ENCODE results near the gene COPRS. TPM values are rescaled to one million over a fixed set of nuclear protein-coding genes. Genes with fewer than 3 reads are reported as not detected.
"Not testable (repeated sequence)": the region's sequence is repeated elsewhere in the genome, so short reads cannot be mapped to it uniquely, and the experiment has no call there.

The COPRS gene
- total RNA-seq, 4 donors from 2014 or later = 31.6 to 52.1 (median 47.4) TPM

- no peak overlapping the region for H3K4me3 ChIP-seq
- H3K9me3 ChIP-seq = no peaks in the 10 kb centered on the region
- H3K36me3 ChIP-seq = no peaks in the 10 kb centered on the region
- H3K4me1 ChIP-seq = peaks cover 10% of the 10 kb centered on the region
- no peak for DNase-seq (ENCODE audit: low spot score in 2 of 2)
- no peak overlapping the region for H3K27ac ChIP-seq
- 43% methylated on average over 3 of the region's 3 CpGs for WGBS
- TF ChIP-seq EP300 (IDR thresholded peaks at IDR 0.05) (no peak), CTCF (IDR thresholded peaks at IDR 0.05) (no peak), POLR2AphosphoS5 (IDR thresholded peaks at IDR 0.05) (no peak), POLR2A (IDR thresholded peaks at IDR 0.05) (no peak)
- H3K27me3 ChIP-seq = no peaks in the 10 kb centered on the region
These were observed 36.0 kb downstream of the COPRS start for GRCh38 chr17:31823014-31823413.

GRCh38 chr17:31820691-31821435, 38.2 kb downstream of the COPRS start:
- Histone ChIP-seq H3K4me1 (peaks cover 4% of the 10 kb centered on the region), H3K9me3 (no peaks in the 10 kb centered on the region), H3K27me3 (no peaks in the 10 kb centered on the region), H3K4me3 (no peak overlapping the region), H3K36me3 (no peaks in the 10 kb centered on the region), H3K27ac (no peak overlapping the region)
- no peak for TF ChIP-seq EP300 (IDR thresholded peaks at IDR 0.05)
- WGBS = 80% methylated on average over 5 of the region's 5 CpGs
- no peak for DNase-seq (ENCODE audit: low spot score in 2 of 2)

- Histone ChIP-seq H3K9me3 (no peaks in the 10 kb centered on the region), H3K4me3 (no peak overlapping the region), H3K4me1 (no peaks in the 10 kb centered on the region), H3K27ac (no peak overlapping the region), H3K27me3 (no peaks in the 10 kb centered on the region), H3K36me3 (no peaks in the 10 kb centered on the region)
- no peak for DNase-seq (ENCODE audit: low spot score in 2 of 2)
- WGBS = 89% methylated on average over 5 of the region's 5 CpGs
- TF ChIP-seq POLR2AphosphoS5 (IDR thresholded peaks at IDR 0.05) (no peak), EP300 (IDR thresholded peaks at IDR 0.05) (no peak), POLR2A (IDR thresholded peaks at IDR 0.05) (no peak), CTCF (IDR thresholded peaks at IDR 0.05) (no peak)
These were observed 39.5 kb downstream of the COPRS start for GRCh38 chr17:31819578-31819977.

GRCh38 chr17:31818863-31819262, 40.2 kb downstream of the COPRS start:
- WGBS = 93% methylated on average over 7 of the region's 7 CpGs
- H3K4me1 ChIP-seq; H3K9me3 ChIP-seq; H3K4me3 ChIP-seq; H3K27me3 ChIP-seq; H3K27ac ChIP-seq; H3K36me3 ChIP-seq; DNase-seq (ENCODE audit: low spot score in 2 of 2): not testable (repeated sequence)

- Histone ChIP-seq H3K27ac (no peak overlapping the region), H3K9me3 (no peaks in the 10 kb centered on the region), H3K27me3 (no peaks in the 10 kb centered on the region), H3K36me3 (no peaks in the 10 kb centered on the region), H3K4me3 (no peak overlapping the region), H3K4me1 (peaks cover 5% of the 10 kb centered on the region)
- WGBS = 66% methylated on average over 5 of the region's 5 CpGs
- TF ChIP-seq POLR2A (IDR thresholded peaks at IDR 0.05) = no peak
- no peak for TF ChIP-seq EP300 (IDR thresholded peaks at IDR 0.05)
- TF ChIP-seq CTCF (IDR thresholded peaks at IDR 0.05) = no peak
- TF ChIP-seq POLR2AphosphoS5 (IDR thresholded peaks at IDR 0.05) = no peak
- no peak for DNase-seq (ENCODE audit: low spot score in 2 of 2)
These were observed 43.8 kb downstream of the COPRS start for GRCh38 chr17:31815212-31815730.

DNA sequence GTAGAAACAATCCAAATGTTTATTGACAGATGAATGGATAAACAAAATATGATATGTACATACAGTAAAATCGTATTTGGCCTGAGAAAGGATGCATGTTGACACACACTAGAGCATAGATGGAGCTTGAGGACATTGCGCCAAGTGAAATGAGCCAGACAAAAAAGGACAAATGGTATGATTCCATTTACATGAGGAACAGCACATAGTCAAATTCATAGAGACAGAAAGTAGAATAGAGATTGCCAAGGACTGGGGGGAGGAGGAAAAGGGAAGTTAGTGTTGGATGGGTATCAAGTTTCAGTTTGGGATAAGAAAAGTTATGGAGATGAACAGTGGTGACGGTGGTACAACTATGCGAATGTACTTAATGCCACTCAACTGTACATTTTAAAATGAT, 47.9 kb downstream of the COPRS start:
- 53% methylated on average over 4 of the region's 4 CpGs for WGBS

DNA sequence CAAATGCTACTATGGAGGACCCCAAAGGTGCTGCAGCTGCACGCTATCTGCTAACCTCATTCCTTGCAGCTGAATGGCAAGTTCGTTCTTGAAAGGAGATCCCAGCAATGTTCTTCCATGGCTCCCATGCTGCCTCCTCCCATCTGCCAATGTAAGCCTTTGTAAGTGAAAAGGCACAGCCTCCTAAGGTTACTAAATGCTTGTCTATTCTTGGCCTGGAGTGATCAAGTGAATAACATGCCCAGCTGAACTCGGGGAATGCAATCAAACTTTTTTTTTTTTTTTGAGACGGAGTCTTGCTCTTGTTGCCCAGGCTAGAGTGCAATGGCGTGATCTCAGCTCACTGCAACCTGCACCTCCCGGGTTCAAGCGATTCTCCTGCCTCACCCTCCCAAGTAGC, 49.2 kb downstream of the COPRS start:
- H3K4me1 ChIP-seq; H3K27ac ChIP-seq; H3K4me3 ChIP-seq; H3K9me3 ChIP-seq; DNase-seq (ENCODE audit: low spot score in 2 of 2); H3K27me3 ChIP-seq; H3K36me3 ChIP-seq: not testable (repeated sequence)
- WGBS = 51% methylated on average over 6 of the region's 7 CpGs

More for the DNA sequence above, 47.9 kb downstream of the COPRS start:
- H3K36me3 ChIP-seq = no peaks in the 10 kb centered on the region
- H3K27me3 ChIP-seq = no peaks in the 10 kb centered on the region
- no peak overlapping the region for H3K4me3 ChIP-seq
- no peaks in the 10 kb centered on the region for H3K9me3 ChIP-seq
- no peak for DNase-seq (ENCODE audit: low spot score in 2 of 2)
- TF ChIP-seq EP300 (IDR thresholded peaks at IDR 0.05) (no peak), POLR2AphosphoS5 (IDR thresholded peaks at IDR 0.05) (no peak), POLR2A (IDR thresholded peaks at IDR 0.05) (no peak), CTCF (IDR thresholded peaks at IDR 0.05) (no peak)
- H3K4me1 ChIP-seq = peaks cover 5% of the 10 kb centered on the region
- H3K27ac ChIP-seq = no peak overlapping the region

Measured in suprapubic skin (tissue), 4 donors.